T-helper 1 cell (primary cell): ENCODE measurements around the gene PRKD2.

Experiments
- DNase-seq, 5 donors: peaks; one replicate each; pipeline ENCODE4 v3.0.0-alpha.2; 2012 to 2020

PRKD2 gene

GRCh38 chr19:46698395-46699321 lies 18.3 kb downstream of the PRKD2 start:
- DNase-seq: no peak

GRCh38 chr19:46697204-46697960 lies 19.5 kb downstream of the PRKD2 start:
- DNase-seq: no peak

DNA sequence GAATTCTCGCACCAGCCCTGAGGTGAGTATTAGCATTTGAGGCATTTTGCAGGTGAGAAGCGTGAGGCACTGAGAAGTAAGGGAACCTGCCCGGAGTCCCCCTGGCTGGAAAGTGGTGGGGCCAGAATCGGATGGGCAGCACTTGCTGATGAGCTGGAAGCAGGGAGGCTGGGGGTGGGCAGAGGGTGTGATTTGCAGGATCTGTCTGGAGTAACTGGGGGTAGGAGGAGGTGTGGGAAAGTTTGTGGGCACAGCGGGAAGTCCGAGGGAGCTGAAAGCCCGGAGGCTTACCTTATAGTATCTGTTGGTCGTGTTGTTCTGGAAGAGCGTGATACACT lies 20.1 kb downstream of the PRKD2 start:
- DNase-seq: no peak

DNA sequence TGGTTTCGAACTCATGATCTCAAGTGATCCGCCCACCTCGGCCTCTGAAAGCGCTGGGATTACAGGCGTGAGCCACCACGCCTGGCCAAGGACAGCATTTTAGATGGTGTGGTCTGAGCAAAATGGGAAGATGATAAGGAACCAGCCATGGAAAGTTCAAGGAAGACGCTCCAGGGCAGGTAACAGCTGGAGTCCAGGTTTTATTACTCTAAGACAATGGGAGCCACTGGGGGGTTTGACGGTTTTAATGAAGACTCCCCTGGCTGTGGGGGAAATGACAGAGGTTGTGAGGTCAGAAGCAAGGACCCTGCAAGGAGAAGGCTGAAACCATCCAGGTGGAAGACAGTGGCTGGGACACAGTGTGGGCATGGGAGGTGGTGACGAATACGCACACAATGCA lies 20.9 kb downstream of the PRKD2 start:
- DNase-seq: no peak

DNA sequence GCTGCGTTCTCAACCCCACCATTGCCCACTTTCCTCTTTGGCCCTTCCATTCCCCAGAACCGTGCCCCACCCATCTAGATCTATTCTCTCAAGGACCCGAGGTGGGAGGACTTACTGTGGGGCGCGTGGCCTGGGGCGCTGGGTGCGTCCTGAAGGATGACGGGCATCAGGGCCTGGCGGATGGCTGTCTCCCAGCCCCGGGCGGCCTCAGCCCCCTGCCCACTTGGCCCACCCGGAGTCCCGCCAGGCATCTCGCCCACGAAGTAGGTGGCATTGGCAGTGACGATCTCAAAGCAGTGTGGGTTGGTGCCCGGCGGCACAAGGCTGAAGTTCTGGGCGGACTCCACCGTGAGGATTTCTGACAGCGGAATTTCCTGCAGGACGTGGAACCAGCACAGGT lies 23.2 kb downstream of the PRKD2 start:
- DNase-seq: no peak

- DNase-seq: no peak
Measured at GRCh38 chr19:46692918-46693722, 23.8 kb downstream of the PRKD2 start.

DNA sequence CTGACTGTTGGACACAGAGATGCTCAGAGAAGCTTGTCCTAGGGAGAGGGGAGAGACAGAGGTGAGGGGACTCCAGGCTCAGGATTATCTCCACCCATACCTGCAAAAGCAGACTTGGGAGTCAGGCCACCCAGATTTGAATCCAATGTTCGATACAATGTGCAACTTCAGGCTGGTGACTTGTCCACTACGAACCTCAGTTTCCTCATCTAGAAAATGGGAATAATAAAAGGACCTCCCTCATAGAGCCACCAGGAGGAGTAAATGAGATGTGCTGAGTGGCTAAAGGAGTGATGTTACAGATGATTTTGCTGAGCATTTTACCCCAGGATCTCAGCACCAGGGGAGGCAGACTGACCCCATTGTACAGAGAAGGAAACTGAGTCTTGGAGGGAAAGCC lies 25.0 kb downstream of the PRKD2 start:
- no peak for DNase-seq

DNA sequence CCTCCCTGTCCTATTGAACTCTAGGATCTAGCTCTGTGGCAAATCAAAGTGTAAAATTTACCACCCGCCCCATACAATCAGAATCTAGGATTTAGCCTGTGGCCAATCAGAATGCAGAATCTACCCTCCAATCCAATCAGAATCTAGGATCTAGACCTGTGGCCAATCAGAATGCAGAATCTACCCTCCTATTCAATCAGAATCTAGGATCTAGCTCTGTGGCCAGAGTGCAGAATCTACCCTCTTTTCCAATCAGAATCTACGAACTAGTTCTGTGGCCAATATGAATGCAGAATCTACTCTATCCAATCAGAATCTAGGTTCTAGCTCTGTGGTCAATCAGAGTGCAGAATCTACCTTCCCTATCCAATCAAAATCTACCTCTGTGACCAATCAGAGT lies 25.8 kb downstream of the PRKD2 start:
- no peak for DNase-seq

DNA sequence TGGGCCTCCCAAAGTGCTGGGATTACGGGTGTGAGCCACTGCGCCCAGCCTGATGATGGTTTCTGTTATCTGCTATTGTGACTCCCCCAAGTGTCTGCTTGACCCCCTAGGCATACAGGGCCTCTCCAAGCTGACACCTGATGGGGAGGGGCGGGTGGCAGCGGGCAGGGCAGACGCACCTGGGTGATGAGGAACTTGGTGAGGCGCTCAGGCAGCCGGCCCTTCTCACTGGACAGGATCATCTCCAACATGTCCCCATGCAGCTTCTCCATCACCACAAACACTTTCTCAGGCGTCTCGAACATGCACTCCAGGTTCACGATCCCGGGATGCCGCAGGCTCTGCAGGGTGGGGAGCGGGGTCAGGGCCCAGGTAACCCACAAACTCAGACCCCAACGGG lies 27.6 kb downstream of the PRKD2 start:
- DNase-seq: no peak

DNA sequence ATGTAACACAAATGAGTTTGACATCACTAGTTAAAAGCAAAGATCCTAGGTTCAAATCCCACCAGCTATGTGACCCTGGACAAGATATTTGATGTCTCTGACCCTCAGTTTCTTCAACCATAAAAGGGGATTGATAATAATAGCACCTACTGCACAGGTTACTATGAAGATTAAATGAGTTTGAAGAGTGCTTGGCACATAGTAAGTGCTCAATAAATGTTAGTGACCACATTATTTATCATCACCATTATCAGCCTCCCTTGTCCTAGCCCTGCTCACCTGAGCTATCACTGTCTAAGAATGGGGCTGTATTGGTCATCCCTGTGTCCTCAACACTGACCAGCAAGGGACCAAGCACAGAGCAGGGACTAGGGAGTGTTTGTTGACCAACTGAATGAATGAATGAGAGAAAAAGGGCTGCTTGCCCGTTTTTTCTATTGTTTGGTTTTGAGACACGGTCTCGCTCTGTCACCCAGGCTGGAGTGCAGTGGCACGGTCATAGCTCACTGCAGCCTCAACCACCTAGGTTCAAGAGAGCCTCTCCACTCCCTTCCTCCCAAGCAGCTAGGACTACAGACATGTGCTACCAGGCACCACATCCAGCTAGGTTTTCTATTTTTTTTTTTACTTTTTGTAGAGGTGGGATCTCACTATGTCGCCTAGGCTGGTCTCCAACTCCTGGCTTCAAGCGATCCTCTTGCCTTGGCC lies 29.3 kb downstream of the PRKD2 start:
- DNase-seq: no peak

- DNase-seq: no peak
Measured at GRCh38 chr19:46685189-46685588, 31.7 kb downstream of the PRKD2 start.

GRCh38 chr19:46678110-46678732 lies 38.7 kb downstream of the PRKD2 start:
- peak in 4 of 5 donors; percentile 46 to 55 (median 49) for DNase-seq

GRCh38 chr19:46674416-46675178 lies 42.3 kb downstream of the PRKD2 start:
- no peak for DNase-seq

GRCh38 chr19:46670813-46671212 lies 46.1 kb downstream of the PRKD2 start:
- no peak for DNase-seq

GRCh38 chr19:46668662-46669061 lies 48.3 kb downstream of the PRKD2 start:
- no peak for DNase-seq

GRCh38 chr19:46665072-46665471 lies 51.8 kb downstream of the PRKD2 start:
- DNase-seq: no peak

DNA sequence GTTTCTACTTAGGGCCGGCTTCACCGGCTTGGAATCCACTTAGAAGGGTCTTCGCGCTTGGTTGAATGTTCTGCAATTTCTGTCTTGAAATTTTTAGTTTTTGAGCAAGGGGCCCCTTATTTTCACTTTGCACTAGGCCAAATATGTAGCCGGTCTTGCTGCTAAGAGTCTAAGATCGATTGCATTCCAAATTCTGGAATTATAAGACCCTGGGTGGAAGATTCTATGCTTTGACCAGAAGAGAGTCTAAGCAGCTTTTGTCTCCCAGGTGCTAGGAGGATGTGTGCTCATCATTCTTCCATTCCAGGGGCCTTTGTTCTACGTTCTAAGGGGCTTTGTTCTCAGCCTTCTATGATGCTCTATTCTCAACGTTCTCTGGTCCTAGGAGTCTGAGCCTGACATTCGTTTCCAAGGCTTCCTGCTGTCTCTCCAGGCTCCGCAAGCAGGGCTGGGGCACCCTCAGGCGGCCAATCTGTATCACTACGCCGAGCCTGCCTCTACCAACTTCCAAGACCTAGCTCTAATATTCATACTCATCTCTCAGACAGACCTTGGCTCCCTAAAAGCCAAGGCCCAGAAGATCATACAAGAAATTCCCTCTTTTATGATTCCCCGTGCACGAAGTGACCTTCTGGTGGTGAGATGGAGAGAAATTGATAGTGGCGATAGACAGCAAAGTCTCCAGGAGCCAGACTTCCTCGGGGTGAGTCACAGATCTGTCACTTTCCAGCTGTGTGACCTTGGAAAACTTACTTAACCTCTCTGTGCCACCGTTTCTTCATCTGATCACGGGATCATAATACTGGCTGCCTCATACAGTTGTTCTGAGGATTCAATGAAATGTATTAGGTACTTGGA lies 55.0 kb downstream of the PRKD2 start:
- DNase-seq: peak; percentile 46 to 80 (median 67)

- peak; percentile 100 for DNase-seq
Measured at GRCh38 chr19:46661020-46661731, 55.7 kb downstream of the PRKD2 start, which contains the start of gene DACT3. Gene DACT3 (minus strand): TSS chr19:46661182. CDS start chr19:46661064, 118 bp downstream.

DNA sequence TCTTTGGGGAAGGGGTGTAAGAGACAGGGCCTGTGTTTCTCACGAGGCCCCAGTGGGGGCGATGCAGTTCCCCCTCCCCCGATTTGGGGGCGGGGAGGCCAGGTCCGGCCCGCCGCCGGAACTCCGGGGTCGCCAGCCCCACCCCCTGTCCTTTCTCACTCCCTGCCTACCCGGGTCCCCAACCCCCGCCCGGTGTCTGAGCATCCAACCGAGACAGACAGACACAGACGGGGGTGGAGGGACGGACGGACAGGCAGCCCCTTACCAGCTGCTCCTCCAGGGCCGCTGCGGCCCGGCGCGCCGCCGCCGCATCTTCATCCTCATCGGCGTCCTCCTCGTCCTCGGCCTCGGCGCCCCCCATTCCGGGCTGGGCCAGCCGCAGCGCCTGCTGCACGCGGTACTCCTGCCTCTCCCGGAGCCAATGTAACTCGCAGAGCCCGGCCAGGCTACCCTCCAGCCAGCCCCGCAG lies 56.3 kb downstream of the PRKD2 start:
- no peak for DNase-seq
